ENCODE results near the gene C3orf33. TPM values are rescaled to one million over a fixed set of nuclear protein-coding genes. Genes with fewer than 3 reads are reported as not detected.

The C3orf33 gene
- total and polyA plus RNA-seq, 12 donors, result 3.5 to 17.1 (median 12.6) TPM

- H3K9me3 ChIP-seq (replicated peaks in 1 of 3), result no peaks in the 10 kb centered on the region
- WGBS, 4 donors, result 95 to 100% (median 100%) methylated on average over 1 of the region's 1 CpG
- peaks cover 0 to 4% of the 10 kb centered on the region in 2 donors for H3K36me3 ChIP-seq (replicated peaks in 1 of 2)
- no peak for TF ChIP-seq POLR2A (IDR thresholded peaks at IDR 0.05)
- TF ChIP-seq, protein P1, sequence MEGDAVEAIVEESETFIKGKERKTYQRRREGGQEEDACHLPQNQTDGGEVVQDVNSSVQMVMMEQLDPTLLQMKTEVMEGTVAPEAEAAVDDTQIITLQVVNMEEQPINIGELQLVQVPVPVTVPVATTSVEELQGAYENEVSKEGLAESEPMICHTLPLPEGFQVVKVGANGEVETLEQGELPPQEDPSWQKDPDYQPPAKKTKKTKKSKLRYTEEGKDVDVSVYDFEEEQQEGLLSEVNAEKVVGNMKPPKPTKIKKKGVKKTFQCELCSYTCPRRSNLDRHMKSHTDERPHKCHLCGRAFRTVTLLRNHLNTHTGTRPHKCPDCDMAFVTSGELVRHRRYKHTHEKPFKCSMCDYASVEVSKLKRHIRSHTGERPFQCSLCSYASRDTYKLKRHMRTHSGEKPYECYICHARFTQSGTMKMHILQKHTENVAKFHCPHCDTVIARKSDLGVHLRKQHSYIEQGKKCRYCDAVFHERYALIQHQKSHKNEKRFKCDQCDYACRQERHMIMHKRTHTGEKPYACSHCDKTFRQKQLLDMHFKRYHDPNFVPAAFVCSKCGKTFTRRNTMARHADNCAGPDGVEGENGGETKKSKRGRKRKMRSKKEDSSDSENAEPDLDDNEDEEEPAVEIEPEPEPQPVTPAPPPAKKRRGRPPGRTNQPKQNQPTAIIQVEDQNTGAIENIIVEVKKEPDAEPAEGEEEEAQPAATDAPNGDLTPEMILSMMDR (IDR thresholded peaks at IDR 0.05), result no peak
- H3K4me1 ChIP-seq (replicated peaks in 1 of 2), result no peaks in the 10 kb centered on the region
- no peak overlapping the region for H3K27ac ChIP-seq
- intact Hi-C loops (cut with DNase I), result no loop called here
- no peak overlapping the region for H3K4me3 ChIP-seq
- DNase-seq, result no peak
- no peaks in the 10 kb centered on the region for H3K27me3 ChIP-seq
These were observed 33.3 kb downstream of the C3orf33 start for GRCh38 chr3:155772801-155773200.

DNA sequence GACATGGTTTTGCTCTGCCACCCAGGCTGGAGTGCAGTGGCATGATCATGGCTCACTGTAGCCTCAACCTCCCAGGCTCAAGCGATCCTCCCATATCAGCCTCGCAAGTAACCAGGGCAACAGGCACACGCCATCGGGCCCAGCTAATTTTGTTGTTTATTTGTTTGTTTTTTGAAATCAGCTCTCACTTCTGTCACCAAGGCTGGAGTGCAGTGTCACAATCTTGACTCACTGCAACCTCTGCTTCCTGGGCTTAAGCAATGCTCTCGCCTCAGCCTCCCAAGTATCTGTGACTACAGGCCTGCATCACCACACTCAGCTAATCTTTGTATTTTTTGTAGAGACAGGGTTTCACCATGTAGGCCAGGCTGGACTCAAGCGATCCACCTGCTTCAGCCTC is 35.0 kb downstream of the C3orf33 start:
- H3K36me3 ChIP-seq (replicated peaks in 1 of 2), result peaks cover 0 to 4% of the 10 kb centered on the region in 2 donors
- WGBS, 4 donors, result 91 to 98% (median 96%) methylated on average over 6 of the region's 6 CpGs
- no peaks in the 10 kb centered on the region for H3K9me3 ChIP-seq (replicated peaks in 1 of 3)
- no peaks in the 10 kb centered on the region for H3K4me1 ChIP-seq (replicated peaks in 1 of 2)
- TF ChIP-seq POLR2A (IDR thresholded peaks at IDR 0.05), result no peak
- TF ChIP-seq, protein P1 (IDR thresholded peaks at IDR 0.05), result no peak
- H3K27me3 ChIP-seq, result no peaks in the 10 kb centered on the region
- no peak overlapping the region for H3K27ac ChIP-seq
- H3K4me3 ChIP-seq, result no peak overlapping the region
- no peak for DNase-seq
- intact Hi-C loops (cut with DNase I), result no loop called here

DNA sequence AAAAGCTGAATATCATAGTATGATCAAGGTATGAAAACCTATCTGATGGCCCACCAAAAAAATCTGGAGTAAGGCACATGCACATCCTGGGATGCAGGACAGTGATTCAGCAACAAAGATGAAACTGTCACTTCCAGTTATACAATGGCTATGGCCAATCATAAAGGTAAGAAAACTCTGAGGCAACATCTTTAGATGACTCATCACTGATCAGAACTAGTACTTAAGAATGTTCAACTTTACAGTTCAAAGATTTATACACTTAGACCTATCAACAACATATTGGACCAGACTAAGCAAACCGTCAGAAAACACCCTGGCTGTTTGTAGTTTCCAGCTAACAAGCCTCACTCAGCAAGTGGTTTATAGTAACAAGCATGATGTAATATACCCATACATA is 39.9 kb downstream of the C3orf33 start:
- WGBS, 4 donors, result 85 to 96% (median 89%) methylated on average over 1 of the region's 1 CpG

DNA sequence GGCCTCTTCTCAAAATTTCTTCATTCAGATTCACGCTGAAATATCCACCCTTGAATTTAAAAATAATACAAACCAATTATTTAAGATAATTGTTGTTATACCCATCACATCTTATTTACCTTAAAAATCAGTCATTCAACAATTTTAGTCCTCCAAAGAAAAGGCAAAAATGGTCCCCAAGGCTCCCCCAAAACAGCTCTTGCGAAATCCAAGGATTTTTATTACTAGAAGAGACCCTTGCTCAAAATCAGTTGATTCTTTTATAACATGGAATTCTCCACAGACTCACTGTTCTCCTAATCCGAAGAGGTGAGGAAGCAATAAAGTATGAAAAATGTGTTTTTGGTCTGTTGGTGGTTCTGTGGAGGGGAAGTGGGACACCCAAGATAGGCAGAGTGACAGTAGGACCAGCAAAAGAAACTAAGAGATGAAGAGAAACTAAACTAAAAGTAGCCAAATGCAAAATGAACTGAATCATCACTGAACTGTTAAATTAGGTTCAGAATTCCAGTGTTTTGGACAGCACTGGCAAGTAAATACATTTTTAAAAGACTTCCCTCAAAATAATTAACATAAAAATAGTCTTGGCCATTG is 42.1 kb downstream of the C3orf33 start:
- 82 to 92% (median 86%) methylated on average over 3 of the region's 3 CpGs for WGBS, 4 donors

More for the DNA sequence above, 39.9 kb downstream of the C3orf33 start:
- Histone ChIP-seq H3K4me1 (replicated peaks in 1 of 2) (no peaks in the 10 kb centered on the region), H3K4me3 (no peak overlapping the region), H3K9me3 (replicated peaks in 1 of 3) (no peaks in the 10 kb centered on the region), H3K27me3 (no peaks in the 10 kb centered on the region), H3K36me3 (replicated peaks in 1 of 2) (no peaks in the 10 kb centered on the region), H3K27ac (no peak overlapping the region)
- DNase-seq, result no peak
- intact Hi-C loops (cut with DNase I), result no loop called here
- TF ChIP-seq POLR2A (IDR thresholded peaks at IDR 0.05), result no peak
- TF ChIP-seq, protein P1 (IDR thresholded peaks at IDR 0.05), result no peak

More for the DNA sequence above, 42.1 kb downstream of the C3orf33 start:
- intact Hi-C loops (cut with DNase I), result no loop called here
- no peak for DNase-seq
- Histone ChIP-seq H3K27ac (no peak overlapping the region), H3K36me3 (replicated peaks in 1 of 2) (no peaks in the 10 kb centered on the region), H3K4me1 (replicated peaks in 1 of 2) (no peaks in the 10 kb centered on the region), H3K27me3 (no peaks in the 10 kb centered on the region), H3K9me3 (replicated peaks in 1 of 3) (no peaks in the 10 kb centered on the region), H3K4me3 (no peak overlapping the region)
- TF ChIP-seq, protein P1 (IDR thresholded peaks at IDR 0.05), result no peak
- no peak for TF ChIP-seq POLR2A (IDR thresholded peaks at IDR 0.05)
